GM12873 (cell line): ENCODE results near the gene MS4A14.

Experiments
- CTCF ChIP-seq: IDR thresholded peaks from 2 replicates; pipeline ENCODE4 v1.5.1; 2012; ENCODE audit warnings: low read depth, mild to moderate bottlenecking, moderate library complexity, low read length, control low read depth; ENCODE audit not compliant: insufficient read depth; ENCODE audit errors: missing control alignments

MS4A14 gene

GRCh38 chr11:60429272-60429671, 33.0 kb downstream of the MS4A14 start, which contains the start of gene MS4A5:
TSS of gene MS4A5 (plus strand) at chr11:60429572. CDS start at chr11:60429675, 103 bp downstream.
- TF ChIP-seq CTCF, result no peak

GRCh38 chr11:60431251-60431650, 35.0 kb downstream of the MS4A14 start:
- no peak for TF ChIP-seq CTCF

GRCh38 chr11:60433401-60433800, 37.1 kb downstream of the MS4A14 start:
- no peak for TF ChIP-seq CTCF

GRCh38 chr11:60447070-60447469, 50.8 kb downstream of the MS4A14 start:
- no peak for TF ChIP-seq CTCF

GRCh38 chr11:60447846-60448245, 51.6 kb downstream of the MS4A14 start:
- TF ChIP-seq CTCF, result no peak

- TF ChIP-seq CTCF, result no peak
These were observed 58.0 kb downstream of the MS4A14 start for GRCh38 chr11:60454212-60454611.

GRCh38 chr11:60455531-60456042, 59.3 kb downstream of the MS4A14 start, which contains the start of gene MS4A1:
TSS of gene MS4A1 (plus strand) at chr11:60455847. CDS start at chr11:60462375, 6,528 bp downstream.
- TF ChIP-seq CTCF, result no peak
